ENCODE measurements around the gene PITPNB.

Gene PITPNB

GRCh38 chr22:27880778-27881394, 38.2 kb downstream of the PITPNB start:
- no peak for DNase-seq (ENCODE audit: low read depth)

- no peak for DNase-seq (ENCODE audit: low read depth)
Observed at GRCh38 chr22:27879923-27880322, 39.1 kb downstream of the PITPNB start.

DNA sequence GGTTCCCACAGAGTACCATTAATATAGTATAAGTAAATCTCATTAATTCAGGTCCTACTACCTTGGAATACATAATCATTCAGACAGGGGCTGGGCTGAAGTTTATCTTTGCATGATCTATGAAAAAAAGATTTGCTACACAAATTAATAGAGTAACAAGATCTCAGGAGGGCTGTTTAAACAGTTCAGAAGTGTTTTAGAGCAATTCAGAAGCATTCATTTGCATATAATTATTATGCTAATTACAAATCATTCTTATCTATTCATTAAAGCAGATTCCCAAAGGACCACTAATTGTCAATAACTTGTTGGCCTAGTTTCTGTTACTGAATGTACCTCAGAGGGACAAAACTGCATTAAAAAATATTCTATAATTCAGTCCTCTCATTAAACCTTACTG, 40.5 kb downstream of the PITPNB start:
- DNase-seq (ENCODE audit: low read depth), result no peak

DNA sequence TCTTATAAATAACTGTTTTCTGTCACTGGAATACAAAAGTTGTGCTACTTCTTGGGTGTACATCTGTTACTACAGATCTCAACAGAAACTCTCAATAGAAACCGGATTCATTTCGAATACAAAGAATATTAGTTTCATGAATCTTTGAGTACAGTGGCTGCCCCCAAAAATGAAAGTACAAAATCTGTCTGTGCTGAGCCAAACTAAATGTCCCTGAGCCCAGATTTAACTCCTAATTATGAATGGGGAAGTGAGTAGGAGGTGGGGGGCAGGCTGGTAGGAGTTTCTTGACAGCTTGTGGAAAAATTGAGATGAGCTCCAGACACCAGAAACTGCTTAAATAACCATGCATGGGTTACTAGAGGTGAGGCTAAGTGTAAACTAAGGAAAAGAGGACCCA, 41.6 kb downstream of the PITPNB start:
- DNase-seq (ENCODE audit: low read depth), result no peak

- DNase-seq (ENCODE audit: low read depth), result no peak
Observed at GRCh38 chr22:27876684-27877083, 42.4 kb downstream of the PITPNB start.

- DNase-seq (ENCODE audit: low read depth), result no peak
Observed at GRCh38 chr22:27875951-27876350, 43.1 kb downstream of the PITPNB start.

- no peak for DNase-seq (ENCODE audit: low read depth)
Observed at GRCh38 chr22:27874764-27875163, 44.3 kb downstream of the PITPNB start.

DNA sequence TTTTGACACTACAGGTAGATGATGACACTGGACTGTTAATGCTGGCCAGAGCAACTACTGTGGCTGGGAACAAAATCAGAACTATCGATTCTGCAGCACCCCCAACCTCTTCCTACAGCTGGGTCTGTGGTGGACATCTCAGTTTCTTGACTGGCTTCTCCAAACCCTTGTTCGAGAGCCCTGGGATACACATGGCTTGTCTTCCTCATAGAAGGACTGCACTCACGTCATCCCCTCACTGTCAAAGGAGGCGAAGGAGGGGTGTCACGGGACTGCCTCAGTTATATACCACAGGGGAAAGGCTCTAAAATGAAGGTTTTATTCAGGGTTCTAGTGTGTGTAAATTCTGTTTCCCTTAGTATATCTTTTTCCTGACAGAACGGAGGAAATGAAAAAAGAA, 44.9 kb downstream of the PITPNB start:
- DNase-seq (ENCODE audit: low read depth), result no peak

DNA sequence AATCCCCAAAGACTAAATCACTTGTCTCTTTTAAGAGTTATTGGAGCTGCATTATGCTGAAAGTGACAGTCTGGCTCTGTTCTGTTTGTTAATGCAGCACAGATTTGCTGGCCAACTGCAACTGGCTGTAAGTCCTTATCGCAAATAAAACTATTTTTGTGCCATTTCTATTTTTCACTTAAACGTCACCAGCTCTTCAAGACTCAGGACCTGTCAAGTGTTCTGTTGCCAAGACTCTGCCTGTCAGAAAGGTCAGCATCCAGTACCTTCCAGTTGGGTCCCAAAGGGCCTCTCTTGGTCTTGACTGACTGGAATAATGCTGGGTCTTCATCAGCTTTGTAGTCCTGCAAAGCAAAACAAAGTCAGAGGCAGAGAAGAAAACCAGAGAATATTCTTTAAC, 45.6 kb downstream of the PITPNB start:
- no peak for DNase-seq (ENCODE audit: low read depth)

GRCh38 chr22:27872488-27872887, 46.6 kb downstream of the PITPNB start:
- no peak for DNase-seq (ENCODE audit: low read depth)

- DNase-seq (ENCODE audit: low read depth), result no peak
Observed at GRCh38 chr22:27871306-27872014, 47.6 kb downstream of the PITPNB start.

DNA sequence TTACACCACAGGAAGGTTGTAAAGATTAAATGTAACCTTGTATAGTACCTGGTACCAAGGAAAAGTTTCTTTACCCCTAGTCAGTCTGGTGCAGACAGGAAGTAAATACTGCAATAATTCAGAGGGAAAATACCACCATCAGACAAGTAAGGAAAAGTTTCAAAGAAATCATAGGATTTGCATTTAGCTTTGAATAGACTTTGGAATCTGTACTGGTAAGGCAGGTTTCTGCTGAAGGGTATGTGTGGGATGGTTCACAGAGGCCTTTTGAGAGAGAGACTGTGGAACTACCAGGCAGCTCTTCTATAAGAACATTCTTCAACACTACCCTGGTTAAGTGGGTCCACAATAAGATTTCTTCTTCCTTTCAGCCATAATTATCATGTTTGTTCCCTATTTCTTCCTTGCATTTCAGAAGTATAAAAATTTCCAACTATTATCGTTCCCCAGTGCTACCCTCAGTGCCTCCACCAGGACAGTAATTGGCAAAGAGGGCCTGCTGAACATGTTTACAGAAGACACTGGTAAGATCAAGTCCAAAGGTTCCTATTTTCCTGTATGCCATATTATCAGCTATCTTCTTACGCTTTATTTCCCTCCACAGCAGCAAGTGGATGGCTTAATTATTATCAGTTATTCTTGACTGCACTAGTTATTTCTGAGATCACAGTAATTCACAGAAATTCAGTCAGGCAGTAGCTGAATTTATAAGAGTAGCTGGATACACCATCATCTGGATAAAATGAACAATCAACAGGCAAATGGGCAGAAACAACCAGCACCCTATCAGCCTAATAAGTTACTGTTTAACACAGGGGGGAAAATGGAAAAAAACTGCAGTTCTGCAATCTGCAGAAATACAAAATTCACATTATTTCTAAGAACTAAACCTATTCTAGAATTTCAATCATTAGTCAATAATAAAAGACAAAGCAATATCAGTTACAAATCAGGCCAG, 48.5 kb downstream of the PITPNB start:
- no peak for DNase-seq (ENCODE audit: low read depth)

- DNase-seq (ENCODE audit: low read depth), result no peak
Observed at GRCh38 chr22:27868732-27869282, 50.2 kb downstream of the PITPNB start.

GRCh38 chr22:27867953-27868731, 50.9 kb downstream of the PITPNB start:
- no peak for DNase-seq (ENCODE audit: low read depth)

DNA sequence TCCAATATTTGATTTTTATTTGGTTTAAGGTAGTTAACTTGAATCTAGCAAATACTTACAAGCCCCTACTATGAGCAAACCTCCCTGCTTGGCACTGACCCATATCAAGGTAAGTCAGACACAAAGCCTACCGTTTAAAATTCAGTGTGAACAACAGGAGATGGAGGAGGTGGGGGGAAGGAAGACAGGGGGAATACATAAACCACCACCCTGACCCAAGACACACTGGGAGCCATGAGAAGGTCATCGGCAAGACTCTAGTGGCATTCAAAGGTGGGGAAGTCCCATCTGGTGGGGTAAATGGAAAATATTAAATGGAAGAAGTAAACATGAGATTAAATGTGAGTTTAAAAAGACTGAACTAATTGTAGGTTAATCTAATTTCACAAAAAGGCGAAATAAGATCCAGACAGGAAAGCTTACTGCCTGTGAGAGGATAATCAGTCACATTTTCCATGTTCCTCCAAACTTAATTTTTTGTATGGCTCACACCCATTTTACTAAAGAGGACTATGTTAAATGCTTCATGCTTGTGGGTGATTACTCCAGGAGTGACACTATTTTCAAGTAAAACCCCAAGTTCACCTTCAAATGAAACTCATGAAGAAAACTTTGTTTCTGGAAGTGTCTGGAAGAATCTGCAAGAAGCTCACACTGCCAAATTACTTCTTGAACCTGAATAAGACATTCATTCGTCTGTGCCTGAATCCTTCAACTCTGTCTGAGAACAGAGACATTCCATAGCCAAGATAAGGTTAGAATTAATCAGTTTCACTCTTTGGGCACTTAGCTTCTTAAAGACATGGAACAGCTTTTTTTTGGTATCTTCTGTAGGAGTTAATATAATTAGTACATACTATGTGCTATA, 51.7 kb downstream of the PITPNB start:
- no peak for DNase-seq (ENCODE audit: low read depth)

- DNase-seq (ENCODE audit: low read depth), result no peak
Observed at GRCh38 chr22:27866135-27867084, 52.6 kb downstream of the PITPNB start.

DNA sequence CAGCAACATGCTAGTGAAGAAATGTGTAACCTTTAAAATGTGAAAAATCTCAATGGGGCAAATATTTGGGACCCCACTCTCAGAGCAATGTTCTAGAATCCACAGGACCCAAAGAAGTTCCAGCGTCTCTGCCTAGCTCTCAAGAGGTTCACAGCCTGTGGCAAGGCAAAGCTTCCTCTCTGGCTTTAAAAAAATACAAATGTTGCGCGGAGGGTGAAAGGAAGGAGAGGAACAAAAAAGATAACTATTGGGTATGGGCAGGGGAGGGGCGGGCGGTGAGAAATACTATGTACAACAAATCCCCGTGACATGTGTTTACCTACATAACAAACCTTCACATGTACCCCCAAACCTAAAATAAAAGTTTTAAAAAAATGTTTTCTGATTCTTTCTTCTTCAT, 53.6 kb downstream of the PITPNB start:
- DNase-seq (ENCODE audit: low read depth), result no peak

- no peak for DNase-seq (ENCODE audit: low read depth)
Observed at GRCh38 chr22:27863556-27863955, 55.5 kb downstream of the PITPNB start.

DNA sequence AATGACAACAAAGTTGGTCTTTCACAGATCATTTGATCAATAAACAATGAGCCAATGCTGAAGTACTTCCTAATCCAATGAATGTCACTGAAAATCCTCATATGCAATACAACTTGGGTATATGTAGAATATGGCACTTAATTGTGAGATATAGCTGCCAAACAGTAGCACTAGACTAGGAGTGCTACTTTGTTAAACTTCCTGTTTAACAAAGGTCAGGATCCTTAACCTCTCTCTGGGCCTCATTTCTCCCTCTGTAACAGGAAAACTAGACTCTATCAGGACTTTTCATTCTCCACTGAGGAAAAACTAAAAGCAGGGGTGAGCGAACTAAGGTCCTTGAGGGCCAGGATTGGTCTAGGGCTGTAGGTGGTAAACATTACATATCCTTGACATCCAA, 56.1 kb downstream of the PITPNB start:
- no peak for DNase-seq (ENCODE audit: low read depth)

DNA sequence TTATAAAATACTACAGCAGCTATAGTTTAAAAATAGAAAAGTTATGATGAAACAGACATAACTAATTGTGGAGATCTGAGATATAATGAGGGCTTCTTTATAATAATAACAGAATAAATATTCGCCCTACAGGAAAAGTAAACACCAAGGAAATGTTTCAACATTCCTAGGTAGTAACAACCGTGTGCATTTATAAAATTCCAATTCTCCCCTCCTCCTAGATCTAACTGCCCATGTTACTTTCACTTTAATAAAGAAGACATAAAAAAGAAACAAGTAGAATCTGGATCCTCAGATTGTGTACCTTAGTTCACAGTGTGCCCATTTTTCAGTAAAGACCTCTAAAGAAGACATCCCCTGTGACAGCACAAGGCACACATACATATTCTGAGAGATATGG, 59.7 kb downstream of the PITPNB start:
- DNase-seq (ENCODE audit: low read depth), result no peak
